HEK293 (cell line): ENCODE measurements around the gene EPB41L2.

Experiments used
- CTCF ChIA-PET: fragments of 350-600 bp; formaldehyde crosslinking; extraction: SDS; loops from one replicate; lab custom pipeline; 2021; ENCODE audit warnings: antibody characterized with exemption; lab: Yijun Ruan, JAX
- POLR2A ChIA-PET: fragments of 300-600 bp; formaldehyde crosslinking; extraction: SDS; loops from one replicate; lab custom pipeline; 2020; ENCODE audit warnings: antibody characterized with exemption, inconsistent platforms; lab: Yijun Ruan, JAX
- H3K27ac ChIP-seq: fragments of 200-500 bp; sonication (Bioruptor generic); 2 replicates; pipeline ENCODE4 v1.5.1; 2014; ENCODE audit warnings: low read depth, low read length, control low read depth, inconsistent platforms; ENCODE audit errors: extremely low read depth
- H3K36me3 ChIP-seq, 2 experiments: fragments of 200-500 bp in 1 of 2; sonication (Bioruptor generic) in 1 of 2; 1 replicate in 1 of 2; 2 replicates in 1 of 2; pipeline ENCODE4 v1.5.1; 2014 to 2017; ENCODE audit warnings: inconsistent platforms in 2 of 2, low read length in 2 of 2; ENCODE audit not compliant: control insufficient read depth in 2 of 2, insufficient read depth in 1 of 2
- H3K4me1 ChIP-seq: fragments of 200-500 bp; sonication (Bioruptor generic); 2 replicates; pipeline ENCODE4 v1.5.1; 2014; ENCODE audit warnings: mild to moderate bottlenecking, low read length, inconsistent platforms; ENCODE audit not compliant: control insufficient read depth, insufficient read depth
- H3K4me3 ChIP-seq: 2 replicates; pipeline ENCODE4 v1.5.1; 2011; ENCODE audit warnings: low read depth, mild to moderate bottlenecking, control low read depth, low read length, moderate library complexity
- H3K9me3 ChIP-seq: fragments of 200-500 bp; sonication (Bioruptor generic); 2 replicates; pipeline ENCODE4 v1.5.1; 2014; ENCODE audit warnings: low read depth, low read length, inconsistent platforms; ENCODE audit not compliant: control insufficient read depth, insufficient read depth
- KLF16 ChIP-seq: fragments of 450-650 bp; formaldehyde crosslinking; IDR thresholded peaks from 2 replicates; pipeline ENCODE4 v1.5.1; 2017; ENCODE audit warnings: missing biosample characterization, missing genetic modification characterization
- PRDM1 ChIP-seq: fragments of 450-650 bp; formaldehyde crosslinking; IDR thresholded peaks from 2 replicates; pipeline ENCODE4; 2016; ENCODE audit warnings: missing biosample characterization, missing genetic modification characterization
- ZBTB7A ChIP-seq: fragments of 450-650 bp; formaldehyde crosslinking; IDR thresholded peaks from 2 replicates; pipeline ENCODE4 v1.5.1; 2016; ENCODE audit warnings: low read depth, missing biosample characterization, missing genetic modification characterization
- ZEB2 ChIP-seq: fragments of 450-650 bp; formaldehyde crosslinking; IDR thresholded peaks from 2 replicates; pipeline ENCODE4 v1.5.1; 2016; ENCODE audit warnings: missing biosample characterization, missing genetic modification characterization
- ZFP3 ChIP-seq: fragments of 450-650 bp; formaldehyde crosslinking; IDR thresholded peaks from 2 replicates; pipeline ENCODE4 v1.5.1; 2016; ENCODE audit warnings: low read depth, missing biosample characterization, missing genetic modification characterization
- ZNF514 ChIP-seq: fragments of 450-650 bp; formaldehyde crosslinking; IDR thresholded peaks from 2 replicates; pipeline ENCODE4 v1.5.1; 2016; ENCODE audit warnings: missing biosample characterization, missing genetic modification characterization
- ZNF555 ChIP-seq: fragments of 450-650 bp; formaldehyde crosslinking; conservative IDR thresholded peaks from 2 replicates; pipeline ENCODE4 v1.5.1; 2017; ENCODE audit warnings: missing biosample characterization, mild to moderate bottlenecking, missing genetic modification characterization, inconsistent platforms
- ZNF664 ChIP-seq: fragments of 450-650 bp; formaldehyde crosslinking; IDR thresholded peaks from 2 replicates; pipeline ENCODE4 v1.5.1; 2016; ENCODE audit warnings: missing biosample characterization, missing genetic modification characterization
- ZNF677 ChIP-seq: fragments of 450-650 bp; IDR thresholded peaks from 2 replicates; pipeline ENCODE4 v1.5.0; 2018; ENCODE audit warnings: missing biosample characterization, mild to moderate bottlenecking, missing genetic modification characterization, moderate library complexity
- ZNF747 ChIP-seq: fragments of 450-650 bp; formaldehyde crosslinking; IDR thresholded peaks from 2 replicates; pipeline ENCODE4 v1.5.1; 2016; ENCODE audit warnings: missing biosample characterization, missing genetic modification characterization
- ZSCAN23 ChIP-seq: fragments of 450-650 bp; formaldehyde crosslinking; IDR thresholded peaks from 2 replicates; pipeline ENCODE4 v1.5.1; 2016; ENCODE audit warnings: missing biosample characterization, missing genetic modification characterization
- TF ChIP-seq, protein P1 (sequence below): fragments of 450-650 bp; formaldehyde crosslinking; IDR thresholded peaks from 2 replicates; pipeline ENCODE4 v1.5.1; 2016; ENCODE audit warnings: missing biosample characterization, missing genetic modification characterization
- TF ChIP-seq, protein P2 (sequence below): fragments of 450-650 bp; formaldehyde crosslinking; IDR thresholded peaks from 2 replicates; pipeline ENCODE4 v1.5.1; 2016; ENCODE audit warnings: missing biosample characterization, missing genetic modification characterization
- TF ChIP-seq, protein P3 (sequence below): fragments of 450-650 bp; formaldehyde crosslinking; conservative IDR thresholded peaks from 2 replicates; pipeline ENCODE4 v1.5.1; 2016; ENCODE audit warnings: low read depth, missing biosample characterization, missing genetic modification characterization
- TF ChIP-seq, protein P4 (sequence below): fragments of 450-650 bp; formaldehyde crosslinking; IDR thresholded peaks from 2 replicates; pipeline ENCODE4 v1.5.1; 2016; ENCODE audit warnings: missing biosample characterization, missing genetic modification characterization
- TF ChIP-seq, protein P5 (sequence below): IDR thresholded peaks from 2 replicates; pipeline ENCODE4 v1.6.1; 2011; ENCODE audit warnings: mild to moderate bottlenecking, low read depth, low read length, borderline replicate concordance
- TF ChIP-seq, protein P6 (sequence below): fragments of 450-650 bp; formaldehyde crosslinking; IDR thresholded peaks from 2 replicates; pipeline ENCODE4 v1.5.1; 2017; ENCODE audit warnings: missing biosample characterization, missing genetic modification characterization

Gene EPB41L2

DNA sequence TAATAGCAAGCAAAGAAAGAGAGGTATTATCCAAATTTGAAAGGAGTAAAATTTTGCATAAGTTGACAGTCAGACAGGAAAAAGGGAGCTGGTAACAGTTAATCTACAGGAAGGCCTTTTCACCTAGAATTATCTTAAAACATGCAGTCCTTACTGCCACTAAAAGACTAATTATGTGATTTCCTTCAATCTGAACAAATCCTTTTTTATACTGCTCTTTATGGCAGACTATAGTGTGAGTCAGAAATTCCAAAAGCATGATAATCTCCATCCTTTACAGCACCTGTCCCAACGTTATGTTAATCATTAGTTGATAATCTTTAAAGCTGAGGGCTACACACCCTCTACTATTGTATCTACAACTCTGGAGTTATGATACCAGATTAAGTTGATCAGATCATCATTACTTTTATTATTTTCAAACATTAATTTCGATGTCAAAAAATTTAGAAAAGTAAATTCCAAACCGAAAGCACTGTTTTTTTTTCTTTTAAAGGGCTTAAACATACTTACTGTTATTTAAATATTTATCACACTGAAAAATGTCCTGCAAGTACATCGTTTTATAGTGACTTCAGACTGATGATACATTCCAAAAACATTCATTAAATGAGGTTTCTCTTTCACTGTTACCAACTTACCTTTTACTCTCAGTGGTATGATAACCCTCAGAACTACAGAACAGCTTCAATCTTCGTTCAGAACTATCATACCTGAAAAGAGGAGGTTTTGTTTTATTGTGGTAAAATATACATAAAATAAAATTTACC is 39.1 kb upstream of the EPB41L2 start:
- Histone ChIP-seq H3K4me1 (peaks cover 4% of the 10 kb centered on the region; the same call in 1 of the 2 replicates), H3K27ac (no peak overlapping the region), H3K36me3 (no peaks in the 10 kb centered on the region), H3K9me3 (no peaks in the 10 kb centered on the region), H3K4me3 (no peak overlapping the region)
- CTCF ChIA-PET = interaction anchor here (0.6 to 2.1 kb wide), 5 partner anchors 15 to 358 kb away, joined by 3 to 8 read pairs (median 4); no protein-coding TSS in a partner anchor
- TF ChIP-seq ZEB2 = no peak
- no peak for TF ChIP-seq ZNF555
- TF ChIP-seq, protein P1, sequence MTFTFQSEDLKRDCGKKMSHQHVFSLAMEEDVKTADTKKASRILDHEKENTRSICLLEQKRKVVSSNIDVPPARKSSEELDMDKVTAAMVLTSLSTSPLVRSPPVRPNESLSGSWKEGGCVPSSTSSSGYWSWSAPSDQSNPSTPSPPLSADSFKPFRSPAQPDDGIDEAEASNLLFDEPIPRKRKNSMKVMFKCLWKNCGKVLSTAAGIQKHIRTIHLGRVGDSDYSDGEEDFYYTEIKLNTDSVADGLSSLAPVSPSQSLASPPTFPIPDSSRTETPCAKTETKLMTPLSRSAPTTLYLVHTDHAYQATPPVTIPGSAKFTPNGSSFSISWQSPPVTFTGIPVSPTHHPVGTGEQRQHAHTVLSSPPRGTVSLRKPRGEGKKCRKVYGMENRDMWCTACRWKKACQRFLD = no peak
- TF ChIP-seq, protein P2, sequence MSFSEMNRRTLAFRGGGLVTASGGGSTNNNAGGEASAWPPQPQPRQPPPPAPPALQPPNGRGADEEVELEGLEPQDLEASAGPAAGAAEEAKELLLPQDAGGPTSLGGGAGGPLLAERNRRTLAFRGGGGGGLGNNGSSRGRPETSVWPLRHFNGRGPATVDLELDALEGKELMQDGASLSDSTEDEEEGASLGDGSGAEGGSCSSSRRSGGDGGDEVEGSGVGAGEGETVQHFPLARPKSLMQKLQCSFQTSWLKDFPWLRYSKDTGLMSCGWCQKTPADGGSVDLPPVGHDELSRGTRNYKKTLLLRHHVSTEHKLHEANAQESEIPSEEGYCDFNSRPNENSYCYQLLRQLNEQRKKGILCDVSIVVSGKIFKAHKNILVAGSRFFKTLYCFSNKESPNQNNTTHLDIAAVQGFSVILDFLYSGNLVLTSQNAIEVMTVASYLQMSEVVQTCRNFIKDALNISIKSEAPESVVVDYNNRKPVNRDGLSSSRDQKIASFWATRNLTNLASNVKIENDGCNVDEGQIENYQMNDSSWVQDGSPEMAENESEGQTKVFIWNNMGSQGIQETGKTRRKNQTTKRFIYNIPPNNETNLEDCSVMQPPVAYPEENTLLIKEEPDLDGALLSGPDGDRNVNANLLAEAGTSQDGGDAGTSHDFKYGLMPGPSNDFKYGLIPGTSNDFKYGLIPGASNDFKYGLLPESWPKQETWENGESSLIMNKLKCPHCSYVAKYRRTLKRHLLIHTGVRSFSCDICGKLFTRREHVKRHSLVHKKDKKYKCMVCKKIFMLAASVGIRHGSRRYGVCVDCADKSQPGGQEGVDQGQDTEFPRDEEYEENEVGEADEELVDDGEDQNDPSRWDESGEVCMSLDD (tag by site-specific recombination) = no peak
- TF ChIP-seq, protein P3, sequence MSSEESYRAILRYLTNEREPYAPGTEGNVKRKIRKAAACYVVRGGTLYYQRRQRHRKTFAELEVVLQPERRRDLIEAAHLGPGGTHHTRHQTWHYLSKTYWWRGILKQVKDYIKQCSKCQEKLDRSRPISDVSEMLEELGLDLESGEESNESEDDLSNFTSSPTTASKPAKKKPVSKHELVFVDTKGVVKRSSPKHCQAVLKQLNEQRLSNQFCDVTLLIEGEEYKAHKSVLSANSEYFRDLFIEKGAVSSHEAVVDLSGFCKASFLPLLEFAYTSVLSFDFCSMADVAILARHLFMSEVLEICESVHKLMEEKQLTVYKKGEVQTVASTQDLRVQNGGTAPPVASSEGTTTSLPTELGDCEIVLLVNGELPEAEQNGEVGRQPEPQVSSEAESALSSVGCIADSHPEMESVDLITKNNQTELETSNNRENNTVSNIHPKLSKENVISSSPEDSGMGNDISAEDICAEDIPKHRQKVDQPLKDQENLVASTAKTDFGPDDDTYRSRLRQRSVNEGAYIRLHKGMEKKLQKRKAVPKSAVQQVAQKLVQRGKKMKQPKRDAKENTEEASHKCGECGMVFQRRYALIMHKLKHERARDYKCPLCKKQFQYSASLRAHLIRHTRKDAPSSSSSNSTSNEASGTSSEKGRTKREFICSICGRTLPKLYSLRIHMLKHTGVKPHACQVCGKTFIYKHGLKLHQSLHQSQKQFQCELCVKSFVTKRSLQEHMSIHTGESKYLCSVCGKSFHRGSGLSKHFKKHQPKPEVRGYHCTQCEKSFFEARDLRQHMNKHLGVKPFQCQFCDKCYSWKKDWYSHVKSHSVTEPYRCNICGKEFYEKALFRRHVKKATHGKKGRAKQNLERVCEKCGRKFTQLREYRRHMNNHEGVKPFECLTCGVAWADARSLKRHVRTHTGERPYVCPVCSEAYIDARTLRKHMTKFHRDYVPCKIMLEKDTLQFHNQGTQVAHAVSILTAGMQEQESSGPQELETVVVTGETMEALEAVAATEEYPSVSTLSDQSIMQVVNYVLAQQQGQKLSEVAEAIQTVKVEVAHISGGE = no peak
- TF ChIP-seq, protein P4, sequence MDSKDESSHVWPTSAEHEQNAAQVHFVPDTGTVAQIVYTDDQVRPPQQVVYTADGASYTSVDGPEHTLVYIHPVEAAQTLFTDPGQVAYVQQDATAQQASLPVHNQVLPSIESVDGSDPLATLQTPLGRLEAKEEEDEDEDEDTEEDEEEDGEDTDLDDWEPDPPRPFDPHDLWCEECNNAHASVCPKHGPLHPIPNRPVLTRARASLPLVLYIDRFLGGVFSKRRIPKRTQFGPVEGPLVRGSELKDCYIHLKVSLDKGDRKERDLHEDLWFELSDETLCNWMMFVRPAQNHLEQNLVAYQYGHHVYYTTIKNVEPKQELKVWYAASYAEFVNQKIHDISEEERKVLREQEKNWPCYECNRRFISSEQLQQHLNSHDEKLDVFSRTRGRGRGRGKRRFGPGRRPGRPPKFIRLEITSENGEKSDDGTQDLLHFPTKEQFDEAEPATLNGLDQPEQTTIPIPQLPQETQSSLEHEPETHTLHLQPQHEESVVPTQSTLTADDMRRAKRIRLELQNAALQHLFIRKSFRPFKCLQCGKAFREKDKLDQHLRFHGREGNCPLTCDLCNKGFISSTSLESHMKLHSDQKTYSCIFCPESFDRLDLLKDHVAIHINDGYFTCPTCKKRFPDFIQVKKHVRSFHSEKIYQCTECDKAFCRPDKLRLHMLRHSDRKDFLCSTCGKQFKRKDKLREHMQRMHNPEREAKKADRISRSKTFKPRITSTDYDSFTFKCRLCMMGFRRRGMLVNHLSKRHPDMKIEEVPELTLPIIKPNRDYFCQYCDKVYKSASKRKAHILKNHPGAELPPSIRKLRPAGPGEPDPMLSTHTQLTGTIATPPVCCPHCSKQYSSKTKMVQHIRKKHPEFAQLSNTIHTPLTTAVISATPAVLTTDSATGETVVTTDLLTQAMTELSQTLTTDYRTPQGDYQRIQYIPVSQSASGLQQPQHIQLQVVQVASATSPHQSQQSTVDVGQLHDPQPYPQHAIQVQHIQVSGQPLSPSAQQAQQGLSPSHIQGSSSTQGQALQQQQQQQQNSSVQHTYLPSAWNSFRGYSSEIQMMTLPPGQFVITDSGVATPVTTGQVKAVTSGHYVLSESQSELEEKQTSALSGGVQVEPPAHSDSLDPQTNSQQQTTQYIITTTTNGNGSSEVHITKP (tag by site-specific recombination) = no peak
- no peak for TF ChIP-seq ZSCAN23 (tag by site-specific recombination)
- no peak for TF ChIP-seq ZNF514 (tag by site-specific recombination)
- TF ChIP-seq ZBTB7A = no peak
- POLR2A ChIA-PET = interaction anchor here (0.7 kb wide), 1 partner anchor 1283 kb away, joined by 5 read pairs; no protein-coding TSS in a partner anchor

DNA sequence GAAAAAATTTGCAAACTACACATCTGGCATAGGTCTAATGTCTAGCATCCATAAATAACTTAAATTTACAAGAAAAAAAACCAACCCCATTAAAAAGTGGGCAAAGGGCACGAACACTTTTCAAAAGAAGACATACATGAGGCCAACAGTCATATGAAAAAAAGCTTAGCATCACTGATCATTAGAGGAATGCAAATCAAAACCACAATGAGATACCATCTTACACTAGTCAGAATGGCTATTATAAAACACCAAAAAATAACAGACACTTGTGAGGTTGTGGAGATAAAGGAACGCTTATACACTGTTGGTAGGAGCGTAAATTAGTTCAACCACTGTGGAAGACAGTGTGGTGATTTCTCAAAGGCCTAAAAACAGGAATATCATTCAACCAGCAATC is 33.7 kb upstream of the EPB41L2 start:
- no peaks in the 10 kb centered on the region for H3K4me1 ChIP-seq
- CTCF ChIA-PET = interaction anchor here (0.6 to 1.3 kb wide), 2 partner anchors 212 to 437 kb away, joined by 4 to 5 read pairs; no protein-coding TSS in a partner anchor
- no peak overlapping the region for H3K27ac ChIP-seq
- no peaks in the 10 kb centered on the region for H3K9me3 ChIP-seq
- POLR2A ChIA-PET = no interaction called here
- no peak overlapping the region for H3K4me3 ChIP-seq
- no peaks in the 10 kb centered on the region for H3K36me3 ChIP-seq
- TF ChIP-seq ZFP3 (tag by site-specific recombination) = no peak
- no peak for TF ChIP-seq ZNF747
- TF ChIP-seq, protein P5, sequence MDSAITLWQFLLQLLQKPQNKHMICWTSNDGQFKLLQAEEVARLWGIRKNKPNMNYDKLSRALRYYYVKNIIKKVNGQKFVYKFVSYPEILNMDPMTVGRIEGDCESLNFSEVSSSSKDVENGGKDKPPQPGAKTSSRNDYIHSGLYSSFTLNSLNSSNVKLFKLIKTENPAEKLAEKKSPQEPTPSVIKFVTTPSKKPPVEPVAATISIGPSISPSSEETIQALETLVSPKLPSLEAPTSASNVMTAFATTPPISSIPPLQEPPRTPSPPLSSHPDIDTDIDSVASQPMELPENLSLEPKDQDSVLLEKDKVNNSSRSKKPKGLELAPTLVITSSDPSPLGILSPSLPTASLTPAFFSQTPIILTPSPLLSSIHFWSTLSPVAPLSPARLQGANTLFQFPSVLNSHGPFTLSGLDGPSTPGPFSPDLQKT = no peak
- TF ChIP-seq ZNF677 = no peak
- TF ChIP-seq, protein P6, sequence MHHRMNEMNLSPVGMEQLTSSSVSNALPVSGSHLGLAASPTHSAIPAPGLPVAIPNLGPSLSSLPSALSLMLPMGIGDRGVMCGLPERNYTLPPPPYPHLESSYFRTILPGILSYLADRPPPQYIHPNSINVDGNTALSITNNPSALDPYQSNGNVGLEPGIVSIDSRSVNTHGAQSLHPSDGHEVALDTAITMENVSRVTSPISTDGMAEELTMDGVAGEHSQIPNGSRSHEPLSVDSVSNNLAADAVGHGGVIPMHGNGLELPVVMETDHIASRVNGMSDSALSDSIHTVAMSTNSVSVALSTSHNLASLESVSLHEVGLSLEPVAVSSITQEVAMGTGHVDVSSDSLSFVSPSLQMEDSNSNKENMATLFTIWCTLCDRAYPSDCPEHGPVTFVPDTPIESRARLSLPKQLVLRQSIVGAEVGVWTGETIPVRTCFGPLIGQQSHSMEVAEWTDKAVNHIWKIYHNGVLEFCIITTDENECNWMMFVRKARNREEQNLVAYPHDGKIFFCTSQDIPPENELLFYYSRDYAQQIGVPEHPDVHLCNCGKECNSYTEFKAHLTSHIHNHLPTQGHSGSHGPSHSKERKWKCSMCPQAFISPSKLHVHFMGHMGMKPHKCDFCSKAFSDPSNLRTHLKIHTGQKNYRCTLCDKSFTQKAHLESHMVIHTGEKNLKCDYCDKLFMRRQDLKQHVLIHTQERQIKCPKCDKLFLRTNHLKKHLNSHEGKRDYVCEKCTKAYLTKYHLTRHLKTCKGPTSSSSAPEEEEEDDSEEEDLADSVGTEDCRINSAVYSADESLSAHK (tag by site-specific recombination) = no peak
- no peak for TF ChIP-seq PRDM1
- TF ChIP-seq KLF16 = no peak
- TF ChIP-seq ZNF664 (tag by site-specific recombination) = no peak
